Uterus (tissue), 4 donors: Measurements from ENCODE around the gene ARHGAP8. TPM values are rescaled to one million over a fixed set of nuclear protein-coding genes. Genes with fewer than 3 reads are reported as not detected.

ENCODE experiments used
- DNase-seq, 2 donors: peaks; one replicate each; pipeline ENCODE4 v3.0.0-alpha.2; 2019 to 2020
- H3K27ac ChIP-seq, 2 donors: fragments of 200-600 bp; sonication (generic); 1 replicate in 1 of 2; 2 replicates in 1 of 2; pipeline ENCODE4 v1.5.1; 2016 to 2018
- H3K27me3 ChIP-seq, 2 donors: fragments of 200-600 bp; sonication (generic); one replicate each; pipeline ENCODE4 v1.5.1; 2018 to 2019; ENCODE audit warnings: control low read depth in 1 of 2
- H3K36me3 ChIP-seq, 2 donors: fragments of 200-600 bp; sonication (generic); one replicate each; pipeline ENCODE4 v1.5.1; 2019; ENCODE audit warnings: control low read depth in 1 of 2
- H3K4me1 ChIP-seq, 2 donors: fragments of 200-600 bp; sonication (generic); one replicate each; pipeline ENCODE4 v1.5.1; 2018 to 2019; ENCODE audit warnings: control low read depth in 1 of 2
- H3K4me3 ChIP-seq, 2 donors: fragments of 200-600 bp; sonication (generic); 1 replicate in 1 of 2; 2 replicates in 1 of 2; pipeline ENCODE4 v1.5.1; 2018 to 2019; ENCODE audit warnings: mild to moderate bottlenecking in 1 of 2
- H3K9me3 ChIP-seq, 2 donors: fragments of 200-600 bp; sonication (generic); one replicate each; pipeline ENCODE4 v1.5.1; 2019; ENCODE audit warnings: control low read depth in 1 of 2
- CTCF ChIP-seq, 4 experiments: fragments of 200-600 bp in 2 of 4; fragments of 450-650 bp in 2 of 4; sonication (generic) in 2 of 4; IDR thresholded peaks; one replicate each; pipeline ENCODE4 v1.5.1; 2016 to 2019; ENCODE audit warnings: antibody characterized with exemption in 4 of 4, mild to moderate bottlenecking in 2 of 4, moderate library complexity in 1 of 4
- POLR2A ChIP-seq, 2 donors: fragments of 450-650 bp; IDR thresholded peaks; one replicate each; pipeline ENCODE4 v1.6.1; 2016; ENCODE audit warnings: antibody characterized with exemption in 2 of 2, mild to moderate bottlenecking in 1 of 2, moderate library complexity in 1 of 2
- intact Hi-C: fragments of 100-400 bp; cut with DNase I; formaldehyde crosslinking; loops from one replicate; pipeline ENCODE4 v1.15.1; 2023; ENCODE audit warnings: low total_unique reads
- total RNA-seq, 4 donors: library from RNA; depleted of rRNA in 3 of 4; stranded (reverse); fragments of >200 nt in 3 of 4; gene quantifications; one replicate each; pipeline versions ENCODE4 v1.1.0 to v1.2.4, GENCODE V29; 2014 to 2023
- donor health status: DM: yes; HTN: yes; CAD: no.

Gene ARHGAP8
- total RNA-seq, 4 donors from 2014 or later: 1.8 to 4.4 TPM; not detected in 2

DNA sequence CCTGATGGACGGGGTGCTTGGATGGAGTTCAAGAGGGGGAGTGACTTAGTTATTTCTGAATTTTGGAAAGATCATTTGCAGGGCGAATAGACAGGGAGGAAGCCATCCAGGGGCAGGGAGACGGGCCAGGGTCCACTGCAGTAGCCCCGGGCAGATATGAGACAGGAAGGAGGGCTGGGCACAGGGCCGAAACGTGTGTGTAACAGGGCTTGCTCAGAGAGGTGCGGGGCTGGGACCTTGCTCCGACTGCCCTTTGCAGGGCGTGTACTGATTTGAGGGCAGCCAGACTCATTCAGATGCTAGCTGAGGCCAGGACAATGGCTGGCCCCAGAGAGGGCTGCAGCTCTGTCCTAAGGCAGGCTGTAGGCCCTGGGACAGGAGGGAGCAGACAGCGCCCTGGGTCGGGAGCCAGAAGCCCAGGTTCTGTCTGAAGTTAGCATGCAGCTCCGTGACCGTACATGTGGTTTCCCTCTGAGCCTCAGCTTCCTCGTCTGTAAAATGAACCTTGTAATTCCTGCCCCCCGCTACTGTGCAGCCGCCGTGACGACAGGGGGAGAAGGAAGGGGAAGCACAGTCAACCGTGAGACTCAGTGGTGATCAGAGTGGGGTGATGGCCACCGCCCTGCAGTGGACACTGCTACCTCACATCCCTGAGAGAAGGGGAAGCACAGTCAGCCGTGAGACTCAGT, 154.0 kb downstream of the ARHGAP8 start:
- Histone ChIP-seq H3K27me3 (no peaks in the 10 kb centered on the region), H3K4me3 (no peak overlapping the region), H3K4me1 (no peaks in the 10 kb centered on the region), H3K9me3 (peaks cover 0 to 4% of the 10 kb centered on the region in 2 donors), H3K36me3 (no peaks in the 10 kb centered on the region), H3K27ac (no peak overlapping the region)
- no peak for DNase-seq
- TF ChIP-seq POLR2A (IDR thresholded peaks at IDR 0.05) (no peak), CTCF (IDR thresholded peaks at IDR 0.05) (no peak)
- intact Hi-C loops: no loop called here

DNA sequence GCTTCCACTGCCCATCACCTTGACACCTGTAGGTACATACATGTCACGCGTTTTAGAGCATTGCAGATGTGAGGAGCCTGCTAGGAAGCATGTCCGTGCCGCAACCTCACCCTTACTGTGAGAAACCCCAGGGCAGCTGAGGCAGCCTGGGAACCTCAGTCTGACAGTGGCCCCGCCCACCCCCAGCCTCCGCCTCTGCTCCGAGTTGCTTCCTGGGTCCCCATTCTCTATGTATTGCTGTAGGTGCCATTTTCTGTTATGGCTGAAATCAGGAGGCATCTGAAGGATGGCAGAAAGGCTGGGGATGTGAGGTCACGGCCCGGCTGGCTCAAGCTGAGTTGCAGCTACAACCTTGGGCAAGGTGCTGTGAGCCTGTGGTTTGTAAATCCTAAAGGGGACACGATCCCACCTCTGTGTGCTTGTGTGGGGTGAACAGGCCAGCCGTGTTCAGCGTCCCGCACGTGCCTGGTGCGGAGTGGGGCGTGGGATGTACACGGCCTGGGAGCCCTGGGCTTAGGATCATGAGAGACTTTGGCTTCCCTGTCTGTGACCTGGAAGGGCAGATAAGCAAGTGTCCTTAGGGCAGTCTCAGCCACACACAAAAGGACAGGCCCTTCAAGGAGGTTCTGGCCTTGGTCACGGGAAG, 154.7 kb downstream of the ARHGAP8 start:
- H3K9me3 ChIP-seq: peaks cover 0 to 3% of the 10 kb centered on the region in 2 donors
- intact Hi-C loops: no loop called here
- no peaks in the 10 kb centered on the region for H3K4me1 ChIP-seq

GRCh38 chr22:44907765-44908737, 155.7 kb downstream of the ARHGAP8 start:
- DNase-seq: no peak

More for the DNA sequence above, 154.7 kb downstream of the ARHGAP8 start:
- Histone ChIP-seq H3K27me3 (no peaks in the 10 kb centered on the region), H3K27ac (no peak overlapping the region), H3K36me3 (no peaks in the 10 kb centered on the region), H3K4me3 (no peak overlapping the region)
- DNase-seq: no peak
- TF ChIP-seq CTCF (IDR thresholded peaks at IDR 0.05): no peak
- no peak for TF ChIP-seq POLR2A (IDR thresholded peaks at IDR 0.05)

GRCh38 chr22:44909241-44909640, 156.9 kb downstream of the ARHGAP8 start:
- H3K4me3 ChIP-seq: no peak overlapping the region
- no peaks in the 10 kb centered on the region for H3K36me3 ChIP-seq
- H3K27me3 ChIP-seq: no peaks in the 10 kb centered on the region
- peaks cover 0 to 3% of the 10 kb centered on the region in 2 donors for H3K9me3 ChIP-seq
- no peak overlapping the region for H3K27ac ChIP-seq
- DNase-seq: no peak
- TF ChIP-seq CTCF (IDR thresholded peaks at IDR 0.05) (no peak), POLR2A (IDR thresholded peaks at IDR 0.05) (no peak)
- no peaks in the 10 kb centered on the region for H3K4me1 ChIP-seq
- intact Hi-C loops: no loop called here

More at GRCh38 chr22:44907765-44908737, 155.7 kb downstream of the ARHGAP8 start:
- H3K4me1 ChIP-seq: no peaks in the 10 kb centered on the region
- H3K36me3 ChIP-seq: no peaks in the 10 kb centered on the region
- no peak for TF ChIP-seq CTCF (IDR thresholded peaks at IDR 0.05)
- no peak for TF ChIP-seq POLR2A (IDR thresholded peaks at IDR 0.05)
- H3K27ac ChIP-seq: no peak overlapping the region
- no peak overlapping the region for H3K4me3 ChIP-seq
- no peaks in the 10 kb centered on the region for H3K27me3 ChIP-seq
- intact Hi-C loops: no loop called here
- peaks cover 0 to 3% of the 10 kb centered on the region in 2 donors for H3K9me3 ChIP-seq

Other genes starting within 250 kb of the ARHGAP8 start
- 10 to 100 TPM in 2 of 4 donors, 1 to 10 TPM in 1, under 1 TPM in 1; 0.29 to 20.0 (median 10.8) TPM for gene PRR5, start 50.4 kb upstream of the ARHGAP8 start, total RNA-seq